K562 (cell line): Measurements from ENCODE around the gene NPAS2. TPM values are rescaled to one million over a fixed set of nuclear protein-coding genes. Genes with fewer than 3 reads are reported as not detected.
A peak's percentile ranks its signal among the peaks of the same experiment; 100 is the strongest.

Experiments used
- CBX2 ChIP-seq: fragments of 200-600 bp; sonication (generic); IDR thresholded peaks from one replicate; pipeline ENCODE4 v1.6.1; 2012; ENCODE audit warnings: mild to moderate bottlenecking, low read length, inconsistent platforms; ENCODE audit not compliant: insufficient read depth, poor library complexity, severe bottlenecking
- CREBBP ChIP-seq: IDR thresholded peaks from one replicate; pipeline ENCODE4 v1.6.1; 2012; ENCODE audit warnings: low read depth, mild to moderate bottlenecking, control low read depth, inconsistent platforms, low read length
- FOXJ2 ChIP-seq: fragments of 200-800 bp; sonication (Bioruptor generic); IDR thresholded peaks from 2 replicates; pipeline ENCODE4 v1.6.1; 2016; ENCODE audit warnings: missing genetic modification characterization, missing compliant biosample characterization
- GATAD2A ChIP-seq: fragments of 450-650 bp; IDR thresholded peaks from 2 replicates; pipeline ENCODE4 v1.6.1; 2017
- JUN ChIP-seq, 2 experiments: sonication (generic) in 1 of 2; formaldehyde crosslinking in 1 of 2; IDR thresholded peaks; 2 replicates each; pipeline versions ENCODE4 v1.6.1 to v1.8.0; 2012 to 2022; ENCODE audit warnings: borderline replicate concordance in 2 of 2, mild to moderate bottlenecking in 2 of 2, improper control_type of control experiment in 1 of 2, low read depth in 1 of 2, low read length in 1 of 2, missing genetic modification reagents in 1 of 2
- LCOR ChIP-seq: sonication (generic); formaldehyde crosslinking; IDR thresholded peaks from 2 replicates; pipeline ENCODE4 v1.8.0; 2022; ENCODE audit warnings: mild to moderate bottlenecking, missing genetic modification reagents
- MCM5 ChIP-seq: fragments of 450-650 bp; IDR thresholded peaks from 2 replicates; pipeline ENCODE4 v1.6.1; 2016; ENCODE audit warnings: low read depth
- MED1 ChIP-seq: sonication (generic); formaldehyde crosslinking; IDR thresholded peaks from 2 replicates; pipeline ENCODE4 v1.8.1; 2023; ENCODE audit warnings: missing genetic modification reagents, borderline replicate concordance
- NELFE ChIP-seq: IDR thresholded peaks from 2 replicates; pipeline ENCODE4 v1.6.1; 2011; ENCODE audit warnings: mild to moderate bottlenecking; ENCODE audit not compliant: insufficient read depth, insufficient read length
- NR1H2 ChIP-seq: sonication (generic); formaldehyde crosslinking; IDR thresholded peaks from 2 replicates; pipeline ENCODE4 v1.4.0; 2020; ENCODE audit warnings: mild to moderate bottlenecking, missing genetic modification reagents
- PHF8 ChIP-seq: fragments of 200-600 bp; sonication (generic); IDR thresholded peaks from 2 replicates; pipeline ENCODE4 v1.6.1; 2012; ENCODE audit warnings: mixed run types, mild to moderate bottlenecking, inconsistent platforms, low read length, moderate library complexity, borderline replicate concordance
- POLR2AphosphoS2 ChIP-seq: IDR thresholded peaks from 2 replicates; pipeline ENCODE4 v1.6.1; 2012; ENCODE audit warnings: low read length, improper control_type of control experiment
- RB1 ChIP-seq: fragments of 450-650 bp; IDR thresholded peaks from 2 replicates; pipeline ENCODE4 v1.6.1; 2017; ENCODE audit warnings: low read depth, mild to moderate bottlenecking
- RFX5 ChIP-seq: IDR thresholded peaks from 2 replicates; pipeline ENCODE4 v1.6.1; 2011; ENCODE audit warnings: low read depth, mild to moderate bottlenecking, improper control_type of control experiment, low read length
- RHOXF2B ChIP-seq: fragments of 250-450 bp; sonication (Bioruptor Pico); conservative IDR thresholded peaks from 2 replicates; pipeline ENCODE4 v1.5.1; 2021
- SMARCB1 ChIP-seq: IDR thresholded peaks from 2 replicates; pipeline ENCODE4 v1.6.1; 2011; ENCODE audit warnings: improper control_type of control experiment, low read depth; ENCODE audit not compliant: insufficient read length
- ZBTB1 ChIP-seq: sonication (generic); formaldehyde crosslinking; IDR thresholded peaks from 2 replicates; pipeline ENCODE4 v1.8.1; 2023; ENCODE audit warnings: missing genetic modification reagents, low read depth, mild to moderate bottlenecking, borderline replicate concordance
- ZNF124 ChIP-seq: sonication (generic); formaldehyde crosslinking; IDR thresholded peaks from 2 replicates; pipeline ENCODE4 v1.8.1; 2022; ENCODE audit warnings: missing genetic modification reagents
- ZNF668 ChIP-seq: fragments of 250-450 bp; sonication (Bioruptor Pico); IDR thresholded peaks from 2 replicates; pipeline ENCODE4 v1.8.0; 2022; ENCODE audit warnings: mild to moderate bottlenecking, inconsistent platforms
- polyA plus RNA-seq, 8 experiments: library from polyadenylated mRNA; depleted of rRNA in 4 of 8; stranded (reverse) in 5 of 8; unstranded in 3 of 8; fragments of >200 nt; fragmentation: Nextera tagmentation in 2 of 8; fragmentation: Illumina TruSeq in 1 of 8; extraction: Ambion mirVana in 2 of 8; extraction: Trizol in 1 of 8; gene quantifications; 2 replicates each; pipeline versions ENCODE4 v1.2.1 to v1.2.3, GENCODE V29; 2011 to 2014; ENCODE audit warnings: inconsistent platforms in 1 of 8, missing spikeins in 1 of 8
- total RNA-seq, 7 experiments: library from RNA; depleted of rRNA in 6 of 7; stranded (reverse); fragments of >200 nt in 6 of 7; fragmentation: Illumina TruSeq in 2 of 7; extraction: Trizol in 2 of 7; gene quantifications; 2 replicates each; pipeline versions ENCODE4 v1.2.1 to v1.2.3, GENCODE V29; 2011 to 2021; ENCODE audit warnings: low replicate concordance in 1 of 7
- TF ChIP-seq, protein P1 (sequence below): IDR thresholded peaks from 2 replicates; pipeline ENCODE4 v1.6.1; 2014; ENCODE audit warnings: antibody characterized with exemption
- TF ChIP-seq, protein P2 (sequence below): fragments of 450-650 bp; IDR thresholded peaks from 2 replicates; pipeline ENCODE4 v1.6.1; 2016; ENCODE audit warnings: missing biosample characterization, missing genetic modification characterization
- TF ChIP-seq, protein P3 (sequence below): fragments of 450-650 bp; IDR thresholded peaks from 2 replicates; pipeline ENCODE4 v1.6.1; 2014; ENCODE audit warnings: low read depth, mild to moderate bottlenecking, moderate library complexity, borderline replicate concordance
- TF ChIP-seq, protein P4 (sequence below): sonication (generic); formaldehyde crosslinking; IDR thresholded peaks from 2 replicates; pipeline ENCODE4 v1.8.1; 2022; ENCODE audit warnings: missing genetic modification reagents

Gene NPAS2
- total and polyA plus RNA-seq, 9 of the 15 experiments (the other 6 are each of a cell fraction or from before 2014, with no cell fraction given) = 0.06 to 0.29 (median 0.07) TPM; not detected in 5

DNA sequence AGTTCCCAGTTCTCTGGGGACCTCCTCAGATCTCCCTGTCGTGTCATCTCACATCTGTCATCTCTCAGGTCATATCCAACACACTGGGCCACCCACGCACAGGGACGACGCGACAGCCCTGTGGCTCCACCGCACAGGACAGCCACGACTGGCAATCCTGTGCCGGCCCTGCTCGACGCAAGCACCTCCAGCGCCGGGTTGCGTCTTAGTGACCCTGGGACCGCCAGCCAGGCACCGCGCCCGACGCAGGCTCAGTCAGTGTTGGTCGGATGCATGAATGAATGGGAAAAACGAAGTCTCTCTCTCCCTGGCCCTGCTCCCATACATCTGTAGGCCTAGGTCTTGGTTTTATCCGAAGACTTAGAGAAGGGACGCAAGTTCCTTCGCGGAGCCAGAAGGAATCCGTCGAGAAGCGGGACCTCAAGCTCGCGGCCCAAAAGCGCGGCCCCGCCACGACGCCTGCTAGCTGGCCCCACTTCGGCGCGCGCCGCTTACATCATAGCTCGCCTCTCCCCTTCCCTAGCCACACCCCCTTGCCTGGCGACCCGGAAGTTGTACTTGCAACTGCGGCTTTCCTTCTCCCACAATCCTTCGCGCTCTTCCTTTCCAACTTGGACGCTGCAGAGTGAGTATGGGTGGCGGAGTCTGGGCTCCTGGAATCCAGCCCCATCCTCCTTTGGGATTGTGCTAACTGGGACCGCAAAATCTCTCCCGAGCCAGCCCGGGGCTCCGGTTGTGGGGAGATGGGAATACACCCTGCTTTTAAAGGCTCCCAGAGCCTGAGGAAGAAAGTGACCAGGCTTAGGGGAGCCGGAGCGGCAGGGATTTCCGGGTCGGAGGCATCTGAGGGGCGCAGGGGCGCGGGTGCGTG, 182.0 kb downstream of the NPAS2 start, which contains the start of gene RPL31 (continued):
- TF ChIP-seq, protein P1, sequence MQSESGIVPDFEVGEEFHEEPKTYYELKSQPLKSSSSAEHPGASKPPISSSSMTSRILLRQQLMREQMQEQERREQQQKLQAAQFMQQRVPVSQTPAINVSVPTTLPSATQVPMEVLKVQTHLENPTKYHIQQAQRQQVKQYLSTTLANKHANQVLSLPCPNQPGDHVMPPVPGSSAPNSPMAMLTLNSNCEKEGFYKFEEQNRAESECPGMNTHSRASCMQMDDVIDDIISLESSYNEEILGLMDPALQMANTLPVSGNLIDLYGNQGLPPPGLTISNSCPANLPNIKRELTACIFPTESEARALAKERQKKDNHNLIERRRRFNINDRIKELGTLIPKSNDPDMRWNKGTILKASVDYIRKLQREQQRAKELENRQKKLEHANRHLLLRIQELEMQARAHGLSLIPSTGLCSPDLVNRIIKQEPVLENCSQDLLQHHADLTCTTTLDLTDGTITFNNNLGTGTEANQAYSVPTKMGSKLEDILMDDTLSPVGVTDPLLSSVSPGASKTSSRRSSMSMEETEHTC = no peak
- no peak for TF ChIP-seq GATAD2A
- TF ChIP-seq LCOR = peak; percentile 100
- no peak for TF ChIP-seq NELFE
- peak; percentile 28 for TF ChIP-seq FOXJ2 (tag)
- no peak for TF ChIP-seq SMARCB1
- peak; percentile 99 for TF ChIP-seq NR1H2 (CRISPR knock-in tag)
- no peak for TF ChIP-seq RFX5
- TF ChIP-seq ZNF668 (CRISPR knock-in tag) = no peak
- TF ChIP-seq MCM5 = no peak
- no peak for TF ChIP-seq RHOXF2B (CRISPR knock-in tag)
- TF ChIP-seq CBX2 = no peak
- TF ChIP-seq, protein P2, sequence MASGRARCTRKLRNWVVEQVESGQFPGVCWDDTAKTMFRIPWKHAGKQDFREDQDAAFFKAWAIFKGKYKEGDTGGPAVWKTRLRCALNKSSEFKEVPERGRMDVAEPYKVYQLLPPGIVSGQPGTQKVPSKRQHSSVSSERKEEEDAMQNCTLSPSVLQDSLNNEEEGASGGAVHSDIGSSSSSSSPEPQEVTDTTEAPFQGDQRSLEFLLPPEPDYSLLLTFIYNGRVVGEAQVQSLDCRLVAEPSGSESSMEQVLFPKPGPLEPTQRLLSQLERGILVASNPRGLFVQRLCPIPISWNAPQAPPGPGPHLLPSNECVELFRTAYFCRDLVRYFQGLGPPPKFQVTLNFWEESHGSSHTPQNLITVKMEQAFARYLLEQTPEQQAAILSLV = no peak
- TF ChIP-seq PHF8 = peak; percentile 98
- TF ChIP-seq, protein P3, sequence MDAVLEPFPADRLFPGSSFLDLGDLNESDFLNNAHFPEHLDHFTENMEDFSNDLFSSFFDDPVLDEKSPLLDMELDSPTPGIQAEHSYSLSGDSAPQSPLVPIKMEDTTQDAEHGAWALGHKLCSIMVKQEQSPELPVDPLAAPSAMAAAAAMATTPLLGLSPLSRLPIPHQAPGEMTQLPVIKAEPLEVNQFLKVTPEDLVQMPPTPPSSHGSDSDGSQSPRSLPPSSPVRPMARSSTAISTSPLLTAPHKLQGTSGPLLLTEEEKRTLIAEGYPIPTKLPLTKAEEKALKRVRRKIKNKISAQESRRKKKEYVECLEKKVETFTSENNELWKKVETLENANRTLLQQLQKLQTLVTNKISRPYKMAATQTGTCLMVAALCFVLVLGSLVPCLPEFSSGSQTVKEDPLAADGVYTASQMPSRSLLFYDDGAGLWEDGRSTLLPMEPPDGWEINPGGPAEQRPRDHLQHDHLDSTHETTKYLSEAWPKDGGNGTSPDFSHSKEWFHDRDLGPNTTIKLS = peak; percentile 97
- TF ChIP-seq ZBTB1 (CRISPR knock-in tag) = peak; percentile 97
- peak; percentile 53 for TF ChIP-seq RB1
- no peak for TF ChIP-seq CREBBP
- peak; percentile 99 for TF ChIP-seq ZNF124
- TF ChIP-seq MED1 (CRISPR knock-in tag) = 0 out of 2 replicates have a peak, but pooled peaks have one; percentile 69
- peak; percentile 62; the same call in 1 of the 2 replicates for TF ChIP-seq JUN (IDR thresholded peaks at IDR 0.05; ENCODE audit: borderline replicate concordance, low read depth, low read length)
- TF ChIP-seq JUN (CRISPR knock-in tag; IDR thresholded peaks at IDR 0.05; ENCODE audit: borderline replicate concordance) = peak; percentile 100
- TF ChIP-seq, protein P4, sequence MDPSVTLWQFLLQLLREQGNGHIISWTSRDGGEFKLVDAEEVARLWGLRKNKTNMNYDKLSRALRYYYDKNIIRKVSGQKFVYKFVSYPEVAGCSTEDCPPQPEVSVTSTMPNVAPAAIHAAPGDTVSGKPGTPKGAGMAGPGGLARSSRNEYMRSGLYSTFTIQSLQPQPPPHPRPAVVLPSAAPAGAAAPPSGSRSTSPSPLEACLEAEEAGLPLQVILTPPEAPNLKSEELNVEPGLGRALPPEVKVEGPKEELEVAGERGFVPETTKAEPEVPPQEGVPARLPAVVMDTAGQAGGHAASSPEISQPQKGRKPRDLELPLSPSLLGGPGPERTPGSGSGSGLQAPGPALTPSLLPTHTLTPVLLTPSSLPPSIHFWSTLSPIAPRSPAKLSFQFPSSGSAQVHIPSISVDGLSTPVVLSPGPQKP (CRISPR knock-in tag) = peak; percentile 96
- TF ChIP-seq POLR2AphosphoS2 = peak; percentile 76; the same call in 1 of the 2 replicates
